CMK (cell line): Measurements from ENCODE around the gene CSRP2.

ENCODE experiments used
- DNase-seq: peaks from one replicate; pipeline ENCODE4 v3.0.0-alpha.2; 2010; ENCODE audit warnings: low read depth

The CSRP2 gene

DNA sequence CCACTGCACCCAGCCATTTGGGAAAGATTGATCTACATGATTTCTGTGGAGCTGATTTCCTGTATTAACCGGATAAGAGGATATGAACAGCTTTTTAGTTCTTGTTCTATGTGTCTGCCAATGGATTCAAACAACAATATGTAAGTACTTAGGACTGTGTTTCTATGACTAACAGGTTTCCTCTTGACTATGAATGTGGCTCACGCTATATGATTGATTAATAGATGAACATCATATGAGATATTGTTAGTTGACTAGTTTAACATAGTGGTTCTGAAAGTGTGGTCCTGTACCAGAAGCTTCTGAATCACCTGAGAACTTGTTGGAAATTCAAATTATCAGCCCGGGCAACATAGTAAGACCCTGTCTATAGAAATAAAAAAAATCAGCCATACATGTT is 12.8 kb upstream of the CSRP2 start:
- DNase-seq, result no peak

DNA sequence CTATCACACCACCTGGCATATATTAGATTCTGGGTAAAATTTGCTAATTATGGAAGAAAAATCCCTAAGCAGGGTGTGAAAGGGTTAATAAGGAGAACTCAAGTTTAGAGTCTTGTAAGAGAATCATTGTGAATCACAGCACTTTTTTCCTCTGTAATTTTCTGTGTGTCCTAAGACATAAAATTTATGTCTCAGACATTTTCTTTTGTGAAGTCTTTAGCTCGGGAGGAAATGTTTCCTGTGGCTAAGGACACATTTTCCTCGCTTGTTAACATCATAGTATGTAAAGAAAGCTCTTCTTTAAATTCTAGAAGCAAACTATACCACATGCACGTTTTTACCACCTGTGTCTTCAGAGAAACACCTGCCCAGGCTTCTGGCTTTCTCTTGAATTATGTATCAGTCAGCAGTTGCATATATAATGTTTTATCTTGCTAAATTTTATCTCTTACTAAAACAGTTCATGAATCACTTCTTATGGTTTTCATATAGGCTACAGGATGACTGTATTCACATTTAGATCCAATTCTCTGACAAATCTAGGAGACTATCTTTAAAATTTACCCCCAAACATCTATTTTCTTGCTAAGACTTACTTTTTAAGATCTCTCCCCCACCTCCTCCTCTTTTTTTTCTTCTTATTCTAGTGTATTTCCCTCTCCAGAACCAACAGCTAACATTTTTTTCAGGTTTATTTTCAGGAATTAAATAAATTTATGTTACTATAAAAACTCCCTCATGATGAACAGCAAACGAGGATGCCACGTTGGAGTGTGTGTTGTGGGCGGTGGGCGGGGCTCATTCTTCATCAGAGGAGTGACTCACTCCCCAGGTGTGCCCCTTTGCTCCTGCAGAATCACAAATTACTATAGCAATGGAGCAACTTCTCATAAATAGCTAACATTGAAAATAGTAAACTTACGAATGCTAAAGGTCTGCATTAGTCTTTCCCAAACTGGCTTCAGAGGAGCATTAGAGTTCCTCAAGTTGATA is 11.6 kb upstream of the CSRP2 start:
- no peak for DNase-seq

- DNase-seq, result no peak
Observed at GRCh38 chr12:76888775-76889174, 10.0 kb upstream of the CSRP2 start.

- DNase-seq, result no peak
Observed at GRCh38 chr12:76883811-76884210, 5.0 kb upstream of the CSRP2 start.

DNA sequence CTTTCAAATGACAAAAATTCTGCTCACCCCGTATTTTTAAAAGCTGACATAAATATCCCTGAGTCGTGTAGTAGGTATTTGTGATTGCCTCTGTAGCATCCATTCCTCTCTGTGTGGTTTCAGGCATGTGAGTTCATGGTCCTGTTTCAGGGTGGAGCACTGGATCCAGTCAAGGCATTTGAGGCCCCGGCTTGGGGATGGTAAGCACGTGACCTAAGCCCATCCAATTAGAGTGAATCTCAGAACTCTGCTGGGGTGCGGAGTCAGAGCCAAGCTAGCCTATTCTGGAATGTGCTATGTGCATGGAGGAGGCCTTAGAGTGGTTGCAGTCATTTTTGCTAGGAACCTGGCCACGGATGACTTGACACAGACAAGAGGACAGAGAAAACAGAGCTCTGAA is 4.3 kb upstream of the CSRP2 start:
- DNase-seq, result no peak

DNA sequence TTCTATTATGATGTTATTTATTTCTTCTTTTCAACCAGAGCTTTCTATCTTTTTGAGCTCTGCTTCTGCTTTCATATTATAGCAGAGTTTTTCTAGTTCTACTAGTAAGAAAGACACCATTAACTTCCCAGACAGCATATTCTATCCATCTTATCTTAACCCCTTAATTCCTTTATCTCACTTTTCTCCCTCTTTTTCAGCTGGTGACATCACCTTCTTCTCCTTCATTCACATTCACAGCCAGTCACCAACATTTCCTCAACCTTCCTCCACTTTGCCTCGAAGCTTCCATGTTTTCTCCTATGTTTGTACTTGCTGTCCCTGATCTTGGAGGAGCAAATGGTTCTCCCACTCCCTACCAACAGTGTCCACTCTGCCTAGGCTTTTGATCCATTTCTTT is 3.5 kb upstream of the CSRP2 start:
- no peak for DNase-seq

DNA sequence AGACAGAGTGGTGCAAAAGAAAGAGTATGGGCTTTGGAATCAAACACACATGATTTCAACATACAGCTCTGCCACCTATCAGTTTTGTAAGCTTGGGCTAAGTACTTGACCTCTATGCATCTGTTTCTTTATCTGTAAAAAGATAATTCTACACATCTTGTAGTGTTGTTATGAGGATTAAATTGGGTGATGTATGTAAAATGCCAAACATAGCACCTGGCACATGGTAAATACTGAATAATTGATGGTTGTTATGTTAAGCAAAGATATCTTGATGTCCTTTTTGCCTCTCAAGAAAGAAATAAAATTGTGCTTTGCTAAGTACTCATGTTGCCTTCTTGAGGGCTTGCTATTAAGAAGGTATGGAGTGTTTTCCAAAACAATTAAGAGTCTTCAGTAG is 2.3 kb upstream of the CSRP2 start:
- DNase-seq, result no peak

DNA sequence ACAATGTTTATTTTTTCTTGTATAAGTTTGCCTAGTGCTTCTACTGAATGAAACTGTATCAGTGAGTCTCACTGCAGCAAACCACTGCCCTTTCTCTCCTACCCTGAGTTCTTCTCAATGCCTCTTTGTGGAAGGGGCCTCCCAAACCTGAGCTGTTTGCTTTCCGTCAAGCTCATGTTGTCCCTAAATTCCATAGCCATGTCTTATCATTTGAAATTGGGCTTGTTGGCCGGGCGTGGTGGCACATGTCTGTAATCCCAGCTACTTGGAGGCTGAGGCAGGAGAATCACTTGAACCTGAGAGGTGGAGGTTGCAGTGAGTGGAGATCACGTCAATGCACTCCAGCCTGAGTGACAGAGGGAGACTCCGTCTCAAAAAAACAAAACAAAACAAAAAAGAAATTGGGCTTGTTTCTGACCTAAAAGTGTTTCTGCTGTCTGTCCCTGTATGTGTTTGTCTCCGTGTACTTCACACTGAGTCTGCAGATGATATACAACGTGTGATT is 1.8 kb upstream of the CSRP2 start:
- DNase-seq, result no peak

DNA sequence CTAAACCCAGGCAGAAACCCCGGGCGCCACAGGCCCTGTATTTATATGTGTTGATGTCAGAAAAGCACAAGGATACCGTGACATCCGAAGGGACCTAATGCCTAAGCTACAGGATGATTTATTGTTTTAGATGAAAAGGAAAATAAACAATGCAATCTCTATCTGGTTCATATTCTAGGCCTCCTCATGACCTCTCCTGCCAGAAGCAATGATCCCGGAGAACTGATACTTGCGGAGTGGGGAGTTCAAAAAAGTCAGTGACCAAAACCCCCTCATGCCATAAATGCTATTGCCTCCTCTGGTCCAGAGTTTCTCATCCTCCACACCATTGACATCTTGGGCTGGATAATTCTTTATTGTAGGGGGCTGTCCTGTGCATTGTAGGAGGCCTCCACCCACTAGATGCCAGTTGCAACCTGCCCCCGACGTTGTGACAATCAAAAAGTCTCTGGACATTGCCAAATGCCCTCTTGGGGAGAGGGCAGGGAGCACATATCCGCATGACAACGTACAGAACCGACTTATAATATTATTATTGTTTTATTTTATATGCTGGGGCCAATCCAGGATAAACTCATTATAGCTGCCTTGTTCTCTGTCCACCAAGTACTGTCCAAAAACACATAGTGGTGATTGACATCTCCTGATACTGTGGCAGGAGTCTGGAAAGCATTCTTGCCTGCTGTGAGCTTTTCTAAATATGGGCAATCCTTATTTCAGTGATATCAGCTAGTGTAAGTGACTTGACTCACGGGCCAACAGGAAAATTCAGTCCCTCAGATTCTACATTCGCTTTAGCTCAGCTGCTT is 1.1 kb upstream of the CSRP2 start:
- no peak for DNase-seq

DNA sequence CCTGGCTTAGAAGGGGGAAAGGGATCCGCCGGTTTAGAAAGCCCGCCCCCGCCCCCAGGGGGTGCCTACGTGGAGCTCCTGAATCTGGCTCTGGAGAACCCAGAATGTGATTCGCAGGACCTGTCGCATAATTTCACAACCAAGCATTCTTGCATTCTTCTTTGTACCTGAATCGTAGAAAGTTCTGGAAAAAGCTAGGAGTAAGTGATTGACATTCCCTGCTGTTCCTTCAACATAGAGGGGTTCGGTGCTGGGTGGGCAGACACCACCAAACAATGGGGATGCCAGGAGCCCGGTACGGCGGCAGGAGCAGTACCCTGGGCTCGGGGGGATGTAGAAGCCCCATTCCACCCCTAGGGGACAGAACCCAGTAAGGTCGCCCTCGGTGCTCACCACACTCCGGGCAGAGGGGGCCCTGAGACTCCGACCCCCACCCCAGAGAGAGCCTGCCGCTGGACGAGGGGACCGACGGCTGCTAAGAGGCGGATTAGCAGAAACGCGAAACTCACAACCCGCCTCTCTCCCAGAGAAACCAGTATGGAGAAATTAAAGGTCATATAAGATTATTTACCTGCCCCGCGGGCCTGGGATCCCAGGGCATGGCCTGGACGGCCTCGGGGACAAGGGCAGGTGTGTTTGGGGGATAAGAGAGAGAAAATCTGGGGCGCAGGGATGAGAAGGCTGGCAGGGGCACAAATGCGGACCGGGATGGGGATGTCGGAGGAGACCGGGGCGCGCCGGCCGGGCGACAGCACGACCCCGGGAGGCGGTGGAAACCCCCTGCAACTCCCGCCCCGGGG is 520 bp downstream of the CSRP2 start:
- DNase-seq, result no peak

DNA sequence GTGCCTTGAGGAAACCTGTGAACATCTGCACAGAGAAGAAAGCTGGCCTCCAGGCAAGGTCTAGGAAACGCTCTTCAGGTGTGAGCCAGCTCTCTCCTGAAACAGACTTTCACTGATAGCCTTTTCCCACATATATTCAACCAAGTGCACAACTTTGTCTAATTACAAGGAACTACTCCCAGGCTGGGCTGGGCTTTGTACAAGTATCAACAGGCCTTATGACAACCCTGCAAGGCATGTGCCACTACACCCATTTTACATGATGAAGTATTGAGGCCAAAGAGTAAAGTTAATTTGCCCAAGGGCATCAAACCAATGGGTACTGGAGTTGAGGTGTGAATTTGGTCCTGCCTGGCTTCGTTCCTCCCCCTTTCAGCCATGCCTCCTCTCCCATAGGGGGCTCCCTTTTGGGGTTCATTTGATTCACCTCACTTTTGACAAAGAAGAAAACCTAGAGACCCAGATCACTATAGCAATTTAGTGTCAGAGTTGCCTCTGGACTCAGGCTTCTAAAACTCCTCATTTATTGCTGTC is 2.1 kb downstream of the CSRP2 start:
- no peak for DNase-seq

- DNase-seq, result no peak
Observed at GRCh38 chr12:76874491-76875190, 4.2 kb downstream of the CSRP2 start.

GRCh38 chr12:76874027-76874426 is 4.8 kb downstream of the CSRP2 start:
- no peak for DNase-seq

- no peak for DNase-seq
Observed at GRCh38 chr12:76872415-76872814, 6.4 kb downstream of the CSRP2 start.

GRCh38 chr12:76871742-76872141 is 7.1 kb downstream of the CSRP2 start:
- DNase-seq, result no peak

DNA sequence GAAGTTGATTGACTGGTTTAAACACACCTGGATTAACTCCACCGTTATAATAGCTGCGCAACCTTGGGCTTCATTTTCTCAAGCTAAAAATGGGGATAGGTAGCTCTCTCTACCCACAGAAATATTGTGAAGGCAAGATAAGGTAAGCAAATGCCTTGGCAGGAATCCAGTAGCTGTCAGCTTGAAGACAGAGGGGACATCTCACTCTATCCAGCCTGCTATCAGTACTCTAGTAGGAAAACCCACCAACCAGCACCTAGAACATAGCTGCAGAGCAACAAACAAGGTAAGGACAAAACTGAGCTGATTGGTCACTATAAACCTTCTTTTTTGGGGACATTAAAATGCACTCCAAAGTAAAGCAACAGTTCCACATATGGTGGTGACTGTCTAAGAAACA is 7.7 kb downstream of the CSRP2 start:
- no peak for DNase-seq

DNA sequence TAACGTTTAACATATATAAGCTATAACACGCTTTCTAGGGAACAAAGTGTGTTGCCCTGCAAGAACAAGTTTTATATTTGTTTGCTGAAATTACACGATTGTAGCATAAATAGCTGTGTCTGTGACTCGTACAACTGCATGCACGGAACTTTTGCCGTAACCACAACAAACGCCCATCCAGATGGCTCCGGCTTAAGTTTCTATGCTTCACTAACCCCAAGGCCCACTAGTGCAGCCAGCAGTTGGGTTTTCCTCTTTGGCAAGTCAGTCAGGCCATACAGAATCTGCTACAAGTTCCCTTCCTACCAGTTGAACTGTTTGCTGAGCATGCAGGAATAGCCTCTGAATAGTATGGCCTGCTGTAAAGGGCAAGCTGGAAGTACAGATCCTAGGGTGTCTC is 12.1 kb downstream of the CSRP2 start:
- DNase-seq, result no peak

DNA sequence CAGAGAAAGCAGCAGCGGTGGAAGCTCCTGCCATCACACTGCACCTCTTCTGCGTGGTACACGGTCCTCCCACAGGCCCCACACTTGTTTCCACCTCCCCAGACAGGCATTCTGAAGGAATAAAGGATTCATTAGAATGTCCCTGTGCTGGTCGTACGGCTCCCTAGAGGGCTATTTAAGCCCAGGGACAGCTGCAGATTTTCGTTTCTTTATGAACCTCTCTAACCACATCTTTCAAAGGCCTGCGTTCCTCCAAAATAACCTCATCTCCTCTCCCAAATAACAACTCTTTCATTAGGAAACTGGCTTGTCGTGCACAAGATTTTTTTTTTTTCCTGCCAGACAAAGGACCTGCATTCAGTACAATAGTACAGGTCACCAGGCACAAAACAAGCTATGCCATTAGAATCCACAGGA is 12.7 kb downstream of the CSRP2 start:
- no peak for DNase-seq

DNA sequence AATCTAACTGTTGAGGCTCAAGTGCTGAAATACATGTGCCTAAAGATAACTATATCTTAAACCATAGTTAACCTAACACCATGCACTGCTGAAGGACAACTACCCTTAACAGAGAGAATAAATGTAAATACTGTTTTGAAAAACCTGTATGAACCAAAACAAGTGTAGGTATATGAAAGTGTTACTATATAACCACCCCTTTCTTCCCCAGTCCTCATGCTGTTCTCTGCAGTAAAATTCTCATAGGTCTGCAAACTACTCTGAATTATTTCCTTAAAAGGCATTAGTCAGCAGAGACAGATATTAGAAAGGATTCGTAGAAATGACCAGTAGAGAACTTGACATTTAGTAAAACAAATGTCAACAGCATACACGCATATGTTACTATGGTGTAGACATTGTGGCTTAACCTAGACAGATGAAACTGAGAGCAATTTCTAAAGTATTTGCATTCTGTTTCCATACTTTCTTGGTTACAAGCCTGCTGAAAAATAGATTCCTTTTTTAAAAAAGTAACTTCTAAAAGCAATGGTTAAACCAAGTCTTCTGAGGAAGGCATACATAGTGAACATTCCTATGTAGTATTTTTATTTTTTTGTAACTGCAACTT is 13.9 kb downstream of the CSRP2 start:
- no peak for DNase-seq

GRCh38 chr12:76863837-76864236 is 15.0 kb downstream of the CSRP2 start:
- DNase-seq, result no peak
